ENCODE results near the gene PC. TPM values are rescaled to one million over a fixed set of nuclear protein-coding genes. Genes with fewer than 3 reads are reported as not detected.
A peak's percentile ranks its signal among the peaks of the same experiment; 100 is the strongest.

PC gene
- polyA plus RNA-seq, 3 donors, result 4.6 to 7.1 (median 6.0) TPM

DNA sequence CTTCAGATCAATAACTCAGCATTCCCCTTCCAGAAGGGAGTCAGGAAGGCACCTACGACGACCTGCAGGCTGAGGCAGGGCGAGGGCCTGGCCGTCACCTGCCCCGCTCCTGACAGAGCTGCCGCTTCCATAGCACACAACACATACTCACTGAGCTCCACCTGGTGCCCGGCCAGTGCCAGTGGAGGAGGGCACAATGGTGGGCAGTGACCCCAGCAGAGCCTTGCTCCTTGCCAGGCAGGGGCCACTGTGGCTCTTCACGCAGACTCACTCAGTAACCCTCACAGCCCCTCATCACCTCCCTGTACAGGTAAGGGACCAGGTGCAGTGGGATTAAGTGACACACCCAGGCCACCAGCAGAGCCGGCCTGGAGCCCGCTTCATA, 76.7 kb downstream of the PC start:
- TF ChIP-seq, protein P1, sequence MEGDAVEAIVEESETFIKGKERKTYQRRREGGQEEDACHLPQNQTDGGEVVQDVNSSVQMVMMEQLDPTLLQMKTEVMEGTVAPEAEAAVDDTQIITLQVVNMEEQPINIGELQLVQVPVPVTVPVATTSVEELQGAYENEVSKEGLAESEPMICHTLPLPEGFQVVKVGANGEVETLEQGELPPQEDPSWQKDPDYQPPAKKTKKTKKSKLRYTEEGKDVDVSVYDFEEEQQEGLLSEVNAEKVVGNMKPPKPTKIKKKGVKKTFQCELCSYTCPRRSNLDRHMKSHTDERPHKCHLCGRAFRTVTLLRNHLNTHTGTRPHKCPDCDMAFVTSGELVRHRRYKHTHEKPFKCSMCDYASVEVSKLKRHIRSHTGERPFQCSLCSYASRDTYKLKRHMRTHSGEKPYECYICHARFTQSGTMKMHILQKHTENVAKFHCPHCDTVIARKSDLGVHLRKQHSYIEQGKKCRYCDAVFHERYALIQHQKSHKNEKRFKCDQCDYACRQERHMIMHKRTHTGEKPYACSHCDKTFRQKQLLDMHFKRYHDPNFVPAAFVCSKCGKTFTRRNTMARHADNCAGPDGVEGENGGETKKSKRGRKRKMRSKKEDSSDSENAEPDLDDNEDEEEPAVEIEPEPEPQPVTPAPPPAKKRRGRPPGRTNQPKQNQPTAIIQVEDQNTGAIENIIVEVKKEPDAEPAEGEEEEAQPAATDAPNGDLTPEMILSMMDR (IDR thresholded peaks at IDR 0.05), result no peak
- Mint-ChIP-seq H3K36me3 (no peaks in the 10 kb centered on the region), H3K9me3 (no peaks in the 10 kb centered on the region), H3K4me3 (no peak overlapping the region), H3K4me1 (peaks cover 14% of the 10 kb centered on the region), H3K27me3 (ENCODE audit: low read depth in 3 of 3) (peaks cover 6 to 8% (median 6%) of the 10 kb centered on the region in 3 donors), H3K27ac (peak overlapping the region in 1 of 7 donors; percentile 41)
- intact Hi-C loops (cut with micrococcal nuclease), result loop anchor here in 1 of 2 donors (5.0 kb wide), 1 partner anchor 184 kb away; no protein-coding TSS in a partner anchor
- Histone ChIP-seq H3K4me3 (replicated peaks in 1 of 3; ENCODE audit: low read depth in 2 of 3, low read length in 3 of 3) (no peak overlapping the region), H3K79me2 (ENCODE audit: insufficient read depth, low read length) (no peaks in the 10 kb centered on the region), H4K20me1 (ENCODE audit: insufficient read depth, low read length) (no peaks in the 10 kb centered on the region), H3K27me3 (ENCODE audit: control insufficient read depth in 2 of 2, insufficient read depth in 2 of 2, low read length in 2 of 2) (no peaks in the 10 kb centered on the region), H3K9me3 (replicated peaks in 1 of 2; ENCODE audit: control insufficient read depth in 1 of 2, insufficient read depth in 1 of 2, low read length in 2 of 2) (no peaks in the 10 kb centered on the region), H2AFZ (ENCODE audit: insufficient read depth, low read depth, low read length, poor library complexity, severe bottlenecking) (no peak overlapping the region), H3K4me2 (replicated peaks; ENCODE audit: extremely low read depth, low read length, poor library complexity, severe bottlenecking) (no peak overlapping the region), H3K27ac (ENCODE audit: low read depth in 1 of 2, low read length in 2 of 2) (no peak overlapping the region), H3K36me3 (replicated peaks in 1 of 2; ENCODE audit: control insufficient read depth in 1 of 2, insufficient read depth in 2 of 2, low read length in 2 of 2) (no peaks in the 10 kb centered on the region), H3K4me1 (ENCODE audit: control insufficient read depth in 1 of 2, insufficient read depth in 2 of 2, low read length in 2 of 2) (peaks cover 0 to 5% of the 10 kb centered on the region in 2 donors), H3K9ac (ENCODE audit: insufficient read depth, low read length, poor library complexity, severe bottlenecking) (no peak overlapping the region)
- 92% methylated on average over 8 of the region's 10 CpGs for WGBS (ENCODE audit: insufficient coverage)
- DNase-seq, result no peak

DNA sequence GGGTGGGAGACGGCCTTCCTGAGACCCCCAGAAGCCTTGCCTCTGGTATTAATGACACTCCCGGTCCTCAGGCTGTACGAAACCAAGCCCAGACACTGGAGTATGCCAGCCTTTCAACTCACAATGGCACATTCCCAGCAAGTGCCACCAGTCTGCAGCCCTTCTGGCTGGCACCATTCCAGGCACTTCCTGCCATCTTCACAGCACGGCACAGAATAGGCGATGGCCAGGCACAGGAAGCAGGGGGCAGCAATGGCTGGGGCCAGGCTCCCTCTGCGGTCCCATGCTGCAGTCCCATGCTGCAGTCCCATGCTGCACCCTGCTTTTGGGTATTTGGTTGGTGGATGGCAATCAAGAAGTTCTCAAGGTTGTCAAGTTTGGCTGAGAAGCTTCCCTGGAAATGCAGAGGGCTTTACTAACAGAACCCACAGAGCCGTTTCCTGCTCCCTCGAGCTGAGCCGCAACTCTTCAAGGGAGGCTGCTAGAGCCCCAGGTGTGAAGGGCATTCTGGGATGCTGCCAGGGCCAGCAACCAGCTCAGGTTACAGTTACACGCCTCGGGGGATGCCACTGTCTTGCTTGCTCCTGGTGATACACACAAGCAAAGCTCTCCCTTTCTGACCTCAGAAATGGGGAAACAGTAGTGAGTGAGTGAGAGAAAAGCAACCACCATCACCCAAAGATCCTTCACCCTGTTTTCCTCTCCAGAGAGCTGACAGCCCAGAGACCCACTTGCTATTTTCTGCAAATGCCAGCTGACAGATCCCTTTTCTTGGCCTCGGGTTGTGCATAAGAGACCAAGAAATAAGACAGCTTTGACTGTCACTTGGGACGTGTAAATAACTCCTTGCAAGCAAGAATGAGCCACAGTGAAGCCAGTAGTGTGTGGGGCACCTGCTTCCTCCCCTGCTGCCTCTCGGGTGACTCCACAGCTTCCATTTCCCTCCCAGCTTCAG, 77.4 kb downstream of the PC start:
- H3K4me2 ChIP-seq (replicated peaks; ENCODE audit: extremely low read depth, low read length, poor library complexity, severe bottlenecking), result no peak overlapping the region
- no peak for DNase-seq
- no peaks in the 10 kb centered on the region for H3K79me2 ChIP-seq (ENCODE audit: insufficient read depth, low read length)
- no peaks in the 10 kb centered on the region for H3K9me3 ChIP-seq (replicated peaks in 1 of 2; ENCODE audit: control insufficient read depth in 1 of 2, insufficient read depth in 1 of 2, low read length in 2 of 2)
- H3K4me1 Mint-ChIP-seq, result peaks cover 14% of the 10 kb centered on the region
- no peak overlapping the region for H3K4me3 Mint-ChIP-seq
- no peak overlapping the region for H3K4me3 ChIP-seq (replicated peaks in 1 of 3; ENCODE audit: low read depth in 2 of 3, low read length in 3 of 3)
- H3K27me3 ChIP-seq (ENCODE audit: control insufficient read depth in 2 of 2, insufficient read depth in 2 of 2, low read length in 2 of 2), result no peaks in the 10 kb centered on the region
- 16% methylated on average over 10 of the region's 14 CpGs for WGBS (ENCODE audit: insufficient coverage)
- TF ChIP-seq, protein P1 (IDR thresholded peaks at IDR 0.05), result no peak
- no peaks in the 10 kb centered on the region for H4K20me1 ChIP-seq (ENCODE audit: insufficient read depth, low read length)
- no peaks in the 10 kb centered on the region for H3K36me3 Mint-ChIP-seq
- H3K9ac ChIP-seq (ENCODE audit: insufficient read depth, low read length, poor library complexity, severe bottlenecking), result peak overlapping the region; percentile 13
- H3K4me1 ChIP-seq (ENCODE audit: control insufficient read depth in 1 of 2, insufficient read depth in 2 of 2, low read length in 2 of 2), result peaks cover 0 to 5% of the 10 kb centered on the region in 2 donors
- no peaks in the 10 kb centered on the region for H3K36me3 ChIP-seq (replicated peaks in 1 of 2; ENCODE audit: control insufficient read depth in 1 of 2, insufficient read depth in 2 of 2, low read length in 2 of 2)
- H2AFZ ChIP-seq (ENCODE audit: insufficient read depth, low read depth, low read length, poor library complexity, severe bottlenecking), result no peak overlapping the region
- intact Hi-C loops (cut with micrococcal nuclease), result loop anchor here in 1 of 2 donors (5.0 kb wide), 1 partner anchor 183 kb away; no protein-coding TSS in a partner anchor
- no peak overlapping the region for H3K27ac ChIP-seq (ENCODE audit: low read depth in 1 of 2, low read length in 2 of 2)
- H3K27ac Mint-ChIP-seq, result no peak overlapping the region
- H3K27me3 Mint-ChIP-seq (ENCODE audit: low read depth in 3 of 3), result peaks cover 6 to 8% (median 6%) of the 10 kb centered on the region in 3 donors
- no peaks in the 10 kb centered on the region for H3K9me3 Mint-ChIP-seq
